Osteocyte (in vitro differentiated cells): ENCODE measurements around the gene PPCDC. TPM values are rescaled to one million over a fixed set of nuclear protein-coding genes. Genes with fewer than 3 reads are reported as not detected.

Experiments used
- DNase-seq: peaks from one replicate; pipeline ENCODE4 v3.0.0; 2021; ENCODE audit warnings: mixed read lengths; ENCODE audit not compliant: unreplicated experiment; ENCODE audit errors: extremely low spot score
- H3K27ac Mint-ChIP-seq: one replicate; pipeline ENCODE4 v1.8.0; 2021; ENCODE audit warnings: mild to moderate bottlenecking, mixed read lengths; ENCODE audit not compliant: unreplicated experiment
- H3K27me3 Mint-ChIP-seq: one replicate; pipeline ENCODE4 v1.8.0; 2021; ENCODE audit warnings: mixed read lengths; ENCODE audit not compliant: unreplicated experiment
- H3K36me3 Mint-ChIP-seq: one replicate; pipeline ENCODE4 v1.8.0; 2021; ENCODE audit warnings: mixed read lengths; ENCODE audit not compliant: unreplicated experiment
- H3K4me1 Mint-ChIP-seq: one replicate; pipeline ENCODE4 v1.8.0; 2021; ENCODE audit warnings: mixed read lengths; ENCODE audit not compliant: unreplicated experiment
- H3K4me3 Mint-ChIP-seq: one replicate; pipeline ENCODE4 v1.8.0; 2021; ENCODE audit warnings: mild to moderate bottlenecking, moderate library complexity, mixed read lengths; ENCODE audit not compliant: unreplicated experiment
- H3K9me3 Mint-ChIP-seq: one replicate; pipeline ENCODE4 v1.8.0; 2021; ENCODE audit warnings: mixed read lengths; ENCODE audit not compliant: unreplicated experiment
- CTCF ChIP-seq: fragments of 200-600 bp; sonication (generic); IDR thresholded peaks from 2 replicates; pipeline ENCODE4 v1.5.0; 2021; ENCODE audit warnings: antibody characterized with exemption, mild to moderate bottlenecking, moderate library complexity
- total RNA-seq: library from RNA; stranded (reverse); gene quantifications from 2 replicates; pipeline ENCODE4 v1.2.1, GENCODE V29; 2021

The PPCDC gene
- total RNA-seq, 1 donor from 2014 or later: 12.7 TPM

GRCh38 chr15:75029378-75030022 is 6.1 kb downstream of the PPCDC start:
- H3K9me3 Mint-ChIP-seq: no peaks in the 10 kb centered on the region
- H3K4me1 Mint-ChIP-seq: peaks cover 45% of the 10 kb centered on the region
- H3K4me3 Mint-ChIP-seq: peak overlapping the region; percentile 64
- H3K36me3 Mint-ChIP-seq: peaks cover 6% of the 10 kb centered on the region
- TF ChIP-seq CTCF: peak; percentile 97
- DNase-seq: peak; percentile 97
- no peaks in the 10 kb centered on the region for H3K27me3 Mint-ChIP-seq
- H3K27ac Mint-ChIP-seq: peak overlapping the region; percentile 88

- no peaks in the 10 kb centered on the region for H3K9me3 Mint-ChIP-seq
- H3K36me3 Mint-ChIP-seq: peaks cover 6% of the 10 kb centered on the region
- no peak for TF ChIP-seq CTCF
- no peak overlapping the region for H3K4me3 Mint-ChIP-seq
- peak overlapping the region; percentile 88 for H3K27ac Mint-ChIP-seq
- peaks cover 40% of the 10 kb centered on the region for H3K4me1 Mint-ChIP-seq
- no peak for DNase-seq
- H3K27me3 Mint-ChIP-seq: no peaks in the 10 kb centered on the region
Observed at GRCh38 chr15:75030023-75030413, 6.6 kb downstream of the PPCDC start.

DNA sequence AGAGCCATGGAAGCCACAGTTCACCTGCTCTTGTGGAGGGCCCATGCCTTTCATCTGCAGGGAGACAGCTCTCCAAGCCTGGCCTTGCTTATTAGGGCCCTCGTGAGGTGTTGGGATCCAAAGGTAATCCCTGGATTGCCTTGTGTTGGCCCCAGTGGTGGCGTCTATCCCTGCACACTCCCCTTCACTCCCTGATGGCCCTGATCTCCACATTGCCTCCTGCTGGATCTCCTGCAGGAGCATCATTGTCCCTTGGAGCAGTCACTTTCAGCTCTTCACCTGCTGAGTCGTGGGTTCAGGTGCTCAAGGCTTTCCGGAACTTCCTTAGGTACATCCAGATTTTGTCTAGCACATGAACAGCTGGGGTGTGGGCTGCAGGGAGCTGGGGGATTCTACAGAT is 7.0 kb downstream of the PPCDC start:
- Mint-ChIP-seq H3K4me1 (peaks cover 37% of the 10 kb centered on the region), H3K27ac (peak overlapping the region; percentile 88), H3K4me3 (no peak overlapping the region), H3K9me3 (no peaks in the 10 kb centered on the region), H3K27me3 (no peaks in the 10 kb centered on the region), H3K36me3 (peaks cover 6% of the 10 kb centered on the region)
- no peak for DNase-seq
- no peak for TF ChIP-seq CTCF

DNA sequence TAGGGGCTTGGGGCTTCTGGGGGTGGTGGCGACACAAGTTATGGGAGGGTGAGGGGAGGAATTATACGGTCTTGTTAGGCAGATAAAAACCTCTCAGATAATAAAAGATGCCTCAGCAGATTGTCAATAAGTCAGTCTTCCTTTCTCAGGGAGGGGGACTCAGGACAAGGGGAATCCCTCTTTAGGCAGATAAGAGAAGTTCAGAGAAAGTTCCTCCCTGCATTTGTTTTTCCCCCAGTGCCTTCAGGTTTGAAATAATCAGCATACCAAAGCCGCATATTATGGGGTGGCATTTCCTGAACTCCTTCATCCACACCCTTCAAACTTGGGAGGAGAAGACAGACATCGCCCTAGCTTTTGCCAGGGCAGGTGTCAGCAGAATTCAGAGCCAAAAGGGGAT is 8.5 kb downstream of the PPCDC start:
- Mint-ChIP-seq H3K4me1 (peaks cover 47% of the 10 kb centered on the region), H3K4me3 (no peak overlapping the region), H3K27me3 (no peaks in the 10 kb centered on the region), H3K9me3 (no peaks in the 10 kb centered on the region), H3K36me3 (peaks cover 12% of the 10 kb centered on the region), H3K27ac (no peak overlapping the region)
- TF ChIP-seq CTCF: no peak
- DNase-seq: no peak

GRCh38 chr15:75032395-75032794 is 9.0 kb downstream of the PPCDC start:
- H3K27ac Mint-ChIP-seq: no peak overlapping the region
- H3K9me3 Mint-ChIP-seq: no peaks in the 10 kb centered on the region
- TF ChIP-seq CTCF: no peak
- DNase-seq: no peak
- no peaks in the 10 kb centered on the region for H3K27me3 Mint-ChIP-seq
- H3K4me1 Mint-ChIP-seq: peaks cover 51% of the 10 kb centered on the region
- H3K36me3 Mint-ChIP-seq: peaks cover 16% of the 10 kb centered on the region
- H3K4me3 Mint-ChIP-seq: no peak overlapping the region
